IMR-90 (cell line): ENCODE data around the gene PLSCR5. TPM values are rescaled to one million over a fixed set of nuclear protein-coding genes. Genes with fewer than 3 reads are reported as not detected.

Experiments
- ATAC-seq: fragments of 200-7000 bp; cut with Tn5 transposase; 2 replicates; pipeline ENCODE4 v1.9.1; 2020; ENCODE audit warnings: low read depth, mild to moderate bottlenecking, moderate library complexity
- BruUV-seq: library from RNA; stranded (reverse); fragments of 400-500 nt; replicated peaks from 2 replicates; lab custom pipeline; 2021; lab: Mats Ljungman, UMichigan
- CTCF ChIA-PET: fragments of 300-600 bp; formaldehyde crosslinking; extraction: SDS; loops from one replicate; lab custom pipeline; 2021; ENCODE audit warnings: antibody characterized with exemption; lab: Yijun Ruan, JAX
- POLR2A ChIA-PET: fragments of 300-600 bp; sonication (Branson Sonifier 250); formaldehyde crosslinking; loops from one replicate; lab custom pipeline; 2022; ENCODE audit warnings: antibody characterized with exemption; ENCODE audit not compliant: unreplicated experiment; lab: Charles Lee
- DNase-seq: peaks from one replicate; pipeline ENCODE4 v3.0.0; 2013
- H2AFZ ChIP-seq: replicated peaks from 2 replicates; pipeline ENCODE3; 2013; ENCODE audit warnings: low read length, mild to moderate bottlenecking; ENCODE audit not compliant: poor library complexity
- H2AK5ac ChIP-seq: 2 replicates; pipeline ENCODE4 v1.6.1; 2013; ENCODE audit warnings: low read depth, low read length, inconsistent platforms
- H2AK9ac ChIP-seq: replicated peaks from 2 replicates; pipeline ENCODE3; 2013; ENCODE audit warnings: mild to moderate bottlenecking, low read depth, low read length, moderate library complexity; ENCODE audit not compliant: poor library complexity
- H2BK120ac ChIP-seq: 2 replicates; pipeline ENCODE4 v1.6.1; 2013; ENCODE audit warnings: low read depth, low read length, inconsistent platforms
- H2BK15ac ChIP-seq: 3 replicates; pipeline ENCODE4 v1.6.1; 2013; ENCODE audit warnings: low read depth, low read length, inconsistent platforms
- H2BK20ac ChIP-seq: 2 replicates; pipeline ENCODE4 v1.6.1; 2013; ENCODE audit warnings: low read depth, mild to moderate bottlenecking, inconsistent platforms, low read length, moderate library complexity
- H2BK5ac ChIP-seq: 2 replicates; pipeline ENCODE4 v1.6.1; 2013; ENCODE audit warnings: mild to moderate bottlenecking, low read depth, low read length, inconsistent platforms; ENCODE audit not compliant: poor library complexity, severe bottlenecking
- H3K14ac ChIP-seq: replicated peaks from 2 replicates; pipeline ENCODE4 v1.6.1; 2013; ENCODE audit warnings: low read depth, low read length, inconsistent platforms
- H3K18ac ChIP-seq: 2 replicates; pipeline ENCODE4 v1.6.1; 2013; ENCODE audit warnings: low read depth, low read length, control low read depth
- H3K23ac ChIP-seq: 2 replicates; pipeline ENCODE4 v1.6.1; 2013; ENCODE audit warnings: low read depth, low read length, inconsistent platforms
- H3K27ac ChIP-seq: 2 replicates; pipeline ENCODE4 v1.5.1; 2013; ENCODE audit warnings: mild to moderate bottlenecking, control low read depth, low read length; ENCODE audit not compliant: insufficient read depth
- H3K27me3 ChIP-seq: 2 replicates; pipeline ENCODE4 v1.6.1; 2013; ENCODE audit warnings: low read length; ENCODE audit not compliant: control insufficient read depth, insufficient read depth
- H3K36me3 ChIP-seq: 2 replicates; pipeline ENCODE4 v1.6.1; 2013; ENCODE audit warnings: low read length, mixed read lengths; ENCODE audit not compliant: control insufficient read depth, insufficient read depth
- H3K4ac ChIP-seq: 2 replicates; pipeline ENCODE4 v1.6.1; 2013; ENCODE audit warnings: low read depth, low read length, inconsistent platforms
- H3K4me1 ChIP-seq: 2 replicates; pipeline ENCODE4 v1.6.1; 2013; ENCODE audit warnings: low read length, mixed read lengths; ENCODE audit not compliant: control insufficient read depth, insufficient read depth
- H3K4me2 ChIP-seq: 2 replicates; pipeline ENCODE4 v1.6.1; 2013; ENCODE audit warnings: low read depth, mild to moderate bottlenecking, control low read depth, low read length, moderate library complexity
- H3K4me3 ChIP-seq: 2 replicates; pipeline ENCODE4 v1.5.1; 2013; ENCODE audit warnings: low read depth, mild to moderate bottlenecking, control low read depth, low read length, moderate library complexity; ENCODE audit not compliant: insufficient read depth
- H3K56ac ChIP-seq: 2 replicates; pipeline ENCODE4 v1.6.1; 2013; ENCODE audit warnings: low read length, inconsistent platforms; ENCODE audit not compliant: insufficient read depth; ENCODE audit errors: extremely low read depth
- H3K79me1 ChIP-seq, 2 experiments: 2 replicates each; pipeline ENCODE4 v1.6.1; 2013; ENCODE audit warnings: low read length in 2 of 2, inconsistent platforms in 1 of 2, low read depth in 1 of 2
- H3K9ac ChIP-seq: 2 replicates; pipeline ENCODE4 v1.6.1; 2013; ENCODE audit warnings: low read depth, low read length, control low read depth
- H3K9me1 ChIP-seq: 2 replicates; pipeline ENCODE4 v1.6.1; 2013; ENCODE audit warnings: low read length, inconsistent platforms; ENCODE audit not compliant: insufficient read depth
- H3K9me3 ChIP-seq: 2 replicates; pipeline ENCODE4 v1.6.1; 2013; ENCODE audit warnings: low read length; ENCODE audit not compliant: control insufficient read depth, insufficient read depth
- H4K20me1 ChIP-seq: 2 replicates; pipeline ENCODE4 v1.6.1; 2013; ENCODE audit warnings: low read length, inconsistent platforms; ENCODE audit not compliant: insufficient read depth
- H4K5ac ChIP-seq: 2 replicates; pipeline ENCODE4 v1.6.1; 2013; ENCODE audit warnings: mild to moderate bottlenecking, low read depth, low read length, control low read depth
- H4K8ac ChIP-seq, 2 experiments: 2 replicates each; pipeline ENCODE4 v1.6.1; 2013; ENCODE audit warnings: low read depth in 2 of 2, low read length in 2 of 2, control low read depth in 1 of 2, inconsistent platforms in 1 of 2
- H4K91ac ChIP-seq: 2 replicates; pipeline ENCODE4 v1.6.1; 2013; ENCODE audit warnings: low read depth, low read length, inconsistent platforms; ENCODE audit not compliant: insufficient read depth
- CEBPB ChIP-seq: IDR thresholded peaks from 2 replicates; pipeline ENCODE4 v1.6.1; 2012; ENCODE audit warnings: low read depth, low read length, improper control_type of control experiment
- MXI1 ChIP-seq: IDR thresholded peaks from 2 replicates; pipeline ENCODE4 v1.6.1; 2012; ENCODE audit warnings: low read depth, mild to moderate bottlenecking, low read length, moderate library complexity, borderline replicate concordance
- NFE2L2 ChIP-seq: fragments of 150-350 bp; IDR thresholded peaks from 2 replicates; pipeline ENCODE4 v1.6.1; 2016; ENCODE audit warnings: low read depth, mild to moderate bottlenecking, low read length
- SMC3 ChIP-seq: fragments of 150-350 bp; IDR thresholded peaks from 2 replicates; pipeline ENCODE4 v1.6.1; 2016; ENCODE audit warnings: low read depth, mild to moderate bottlenecking, antibody characterized with exemption, low read length, moderate library complexity
- WGBS, 2 experiments: methylation state at CpG; one replicate each; pipeline versions ENCODE4 v1.1.5 to v1.1.7; 2013; ENCODE audit warnings: missing lambda C conversion rate in 2 of 2; ENCODE audit not compliant: insufficient read length in 1 of 2; ENCODE audit errors: extremely low coverage in 2 of 2; 5-methylcytosine and 5-hydroxymethylcytosine counted together
- dilution Hi-C: fragments of 300-500 bp; cut with HindIII; formaldehyde crosslinking; loops from one replicate; pipeline ENCODE4 v1.14.3; 2018; ENCODE audit warnings: low sequenced_read_pairs; ENCODE audit not compliant: unreplicated experiment
- in situ Hi-C: fragments of 300-500 bp; cut with MboI; formaldehyde crosslinking; loops from 3 replicates; pipeline ENCODE4 v1.14.3; 2019; ENCODE audit warnings: low sequenced_read_pairs, inconsistent platforms, mixed read lengths
- intact Hi-C: fragments of 100-400 bp; cut with micrococcal nuclease; formaldehyde crosslinking; loops from 2 replicates; pipeline ENCODE4 v1.10.0; 2022
- polyA plus RNA-seq, 3 experiments: library from polyadenylated mRNA; depleted of rRNA; stranded (reverse); fragments of >200 nt; gene quantifications; 2 replicates each; pipeline ENCODE4 v1.2.3, GENCODE V29; 2012; ENCODE audit warnings: low replicate concordance in 1 of 3
- total RNA-seq: library from RNA; depleted of rRNA; stranded (reverse); fragments of >200 nt; gene quantifications from 2 replicates; pipeline ENCODE4 v1.2.3, GENCODE V29; 2012

The PLSCR5 gene
- total and polyA plus RNA-seq, 2 of the 4 experiments (the other 2 are of a cell fraction): not detected

GRCh38 chr3:146544002-146544928 is 60.9 kb downstream of the PLSCR5 start, which contains the start of gene PLSCR1 (continued):
- TF ChIP-seq NFE2L2: no peak
- peak; percentile 57; the same call in 1 of the 2 replicates for TF ChIP-seq MXI1
- TF ChIP-seq SMC3: no peak

GRCh38 chr3:146543461-146544001 is 61.6 kb downstream of the PLSCR5 start:
- H3K4me3 ChIP-seq: peak overlapping the region; percentile 95
- peak overlapping the region; percentile 91 for H2AFZ ChIP-seq
- peak overlapping the region; percentile 42 for H3K18ac ChIP-seq
- peak overlapping the region; percentile 90 for H3K9ac ChIP-seq
- no peak overlapping the region for H2BK5ac ChIP-seq
- peak overlapping the region; percentile 40; the same call in 1 of the 2 replicates for H3K14ac ChIP-seq
- no peak overlapping the region for H2BK20ac ChIP-seq
- peak overlapping the region; percentile 89 for H3K27ac ChIP-seq
- dilution Hi-C loops: no loop called here
- H3K9me1 ChIP-seq: peaks cover 5% of the 10 kb centered on the region
- H4K91ac ChIP-seq: no peak overlapping the region
- peak overlapping the region; percentile 10; the same call in 1 of the 2 replicates for H3K56ac ChIP-seq
- WGBS, 2 experiments: no CpG with 5 or more reads among the region's 10 CpGs
- no peak overlapping the region; the same call in 2 of the 3 replicates for H2BK15ac ChIP-seq
- TSS peak; percentile 33 for BruUV-seq
- ATAC-seq: peak; percentile 22
- no peak for TF ChIP-seq MXI1
- TF ChIP-seq CEBPB: 0 out of 2 replicates have a peak, but pooled peaks have one; percentile 1
- no peak overlapping the region for H2AK9ac ChIP-seq
- intact Hi-C loops: loop anchor here (1.0 to 2.0 kb wide), 2 partner anchors 23 to 74 kb away; partner anchors contain the start of gene PLSCR2
- H3K4me1 ChIP-seq: peaks cover 8% of the 10 kb centered on the region; the same call in 1 of the 2 replicates
- POLR2A ChIA-PET: no interaction called here
- no peaks in the 10 kb centered on the region for H4K20me1 ChIP-seq
- no peaks in the 10 kb centered on the region for H3K27me3 ChIP-seq
- CTCF ChIA-PET: interaction anchor here (1.3 kb wide), 1 partner anchor 216 kb away, joined by 4 read pairs; no protein-coding TSS in a partner anchor
- peaks cover 13 to 36% of the 10 kb centered on the region in 2 experiments for H3K79me1 ChIP-seq
- peaks cover 4% of the 10 kb centered on the region; the same call in 1 of the 2 replicates for H3K36me3 ChIP-seq
- no peaks in the 10 kb centered on the region; the same call in 1 of the 2 replicates for H3K9me3 ChIP-seq
- peak overlapping the region; percentile 91 for H3K4me2 ChIP-seq
- H2BK120ac ChIP-seq: no peak overlapping the region
- in situ Hi-C loops: no loop called here
- peak overlapping the region; percentile 10 for H3K23ac ChIP-seq
- no peak overlapping the region for H4K5ac ChIP-seq
- peak; percentile 16 for DNase-seq
- peak overlapping the region in 1 of 2 experiments; percentile 42; a peak in 2 of 4 replicates for H4K8ac ChIP-seq
- H3K4ac ChIP-seq: peak overlapping the region; percentile 51
- no peak overlapping the region for H2AK5ac ChIP-seq
